Medulla oblongata (tissue), 1 donor: ENCODE data around the gene CSF3R.

Experiments
- DNase-seq: peaks from one replicate; pipeline ENCODE4 v3.0.0-alpha.2; 2015; ENCODE audit errors: extremely low spot score

Gene CSF3R

GRCh38 chr1:36420836-36421317 is 61.8 kb downstream of the CSF3R start:
- DNase-seq, result peak; percentile 93

GRCh38 chr1:36420409-36420808 is 62.3 kb downstream of the CSF3R start:
- no peak for DNase-seq

GRCh38 chr1:36419569-36419968 is 63.1 kb downstream of the CSF3R start:
- DNase-seq, result no peak

GRCh38 chr1:36419140-36419539 is 63.6 kb downstream of the CSF3R start:
- DNase-seq, result no peak

- DNase-seq, result no peak
Measured at GRCh38 chr1:36417931-36418330, 64.8 kb downstream of the CSF3R start.
